ENCODE results near the gene GLG1.
A peak's percentile ranks its signal among the peaks of the same experiment; 100 is the strongest.
"Not testable (repeated sequence)": the region's sequence is repeated elsewhere in the genome, so short reads cannot be mapped to it uniquely, and the experiment has no call there.

The GLG1 gene

GRCh38 chr16:74469946-74470478, 136.9 kb downstream of the GLG1 start:
- ATAC-seq: no peak

- ATAC-seq: no peak
These were observed 137.9 kb downstream of the GLG1 start for GRCh38 chr16:74468807-74469525.

GRCh38 chr16:74466872-74467271, 140.0 kb downstream of the GLG1 start:
- peak; percentile 21 to 49 for ATAC-seq

GRCh38 chr16:74465851-74466685, 140.8 kb downstream of the GLG1 start:
- ATAC-seq: no peak

GRCh38 chr16:74465281-74465680, 141.6 kb downstream of the GLG1 start:
- ATAC-seq: no peak

- ATAC-seq: no peak
These were observed 143.0 kb downstream of the GLG1 start for GRCh38 chr16:74463888-74464287.

GRCh38 chr16:74462361-74462760, 144.6 kb downstream of the GLG1 start:
- no peak for ATAC-seq

GRCh38 chr16:74461826-74462225, 145.1 kb downstream of the GLG1 start:
- ATAC-seq: no peak

GRCh38 chr16:74460542-74460941, 146.4 kb downstream of the GLG1 start:
- no peak for ATAC-seq

- no peak for ATAC-seq
These were observed 150.7 kb downstream of the GLG1 start for GRCh38 chr16:74456290-74456625.

GRCh38 chr16:74455619-74456289, 151.2 kb downstream of the GLG1 start:
- ATAC-seq: no peak

- ATAC-seq: no peak
These were observed 151.7 kb downstream of the GLG1 start for GRCh38 chr16:74455213-74455612.

GRCh38 chr16:74451951-74452758, 154.8 kb downstream of the GLG1 start:
- peak in 1 of 2 donors; percentile 13 for ATAC-seq

GRCh38 chr16:74450967-74451760, 155.8 kb downstream of the GLG1 start:
- no peak for ATAC-seq

GRCh38 chr16:74450236-74450635, 156.7 kb downstream of the GLG1 start:
- no peak for ATAC-seq

- ATAC-seq: no peak
These were observed 157.4 kb downstream of the GLG1 start for GRCh38 chr16:74449470-74449869.

GRCh38 chr16:74448990-74449389, 157.9 kb downstream of the GLG1 start:
- ATAC-seq: no peak

GRCh38 chr16:74447578-74447977, 159.3 kb downstream of the GLG1 start:
- ATAC-seq: no peak

- no peak for ATAC-seq
These were observed 160.0 kb downstream of the GLG1 start for GRCh38 chr16:74446866-74447265.

GRCh38 chr16:74443624-74444346, 163.1 kb downstream of the GLG1 start:
- not testable (repeated sequence) for ATAC-seq

GRCh38 chr16:74439685-74440084, 167.2 kb downstream of the GLG1 start:
- ATAC-seq: no peak

Data from activated CD4-positive, CD25-positive, alpha-beta regulatory T cell treated with anti-CD3 and anti-CD28 coated beads, Interleukin-2, amount 50 U/mL, for 24 hours (primary cell).